NCI-H128 (cell line): ENCODE results near the gene C17orf67.

Source experiments
- DNase-seq: peaks from one replicate; lab custom pipeline; 2025; ENCODE audit not compliant: unreplicated experiment; lab: John Stamatoyannopoulos, UW

Gene C17orf67

DNA sequence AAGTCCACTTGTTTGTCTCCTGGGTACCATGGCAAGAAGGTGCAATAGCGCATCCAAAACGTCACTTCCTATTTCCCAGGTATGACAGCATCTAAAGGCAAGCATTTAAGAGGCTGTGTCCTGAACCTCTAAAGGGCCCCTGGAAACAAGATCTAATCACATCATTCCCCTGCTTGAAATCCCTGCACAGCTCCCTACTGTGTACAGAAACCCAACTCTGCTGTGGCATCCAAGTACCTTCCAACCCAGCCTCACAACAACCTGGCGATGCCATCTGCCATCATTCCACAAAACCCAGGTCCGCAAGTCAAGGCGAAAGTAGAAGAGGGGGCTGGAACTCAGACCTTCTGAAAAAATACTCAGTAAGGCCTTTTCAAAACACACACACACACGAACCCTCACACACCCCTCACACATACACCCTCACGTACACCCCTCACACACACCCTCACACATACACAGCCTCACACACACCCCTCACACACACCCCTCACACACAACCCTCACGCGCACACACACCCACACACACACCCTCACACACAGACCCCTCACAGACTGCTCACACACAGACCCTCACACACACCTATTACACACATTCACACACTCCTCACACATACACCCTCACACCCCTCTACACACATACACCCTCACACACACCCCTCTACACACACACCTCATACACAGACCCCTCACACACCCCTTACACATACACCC, 24.5 kb downstream of the C17orf67 start:
- DNase-seq: no peak

DNA sequence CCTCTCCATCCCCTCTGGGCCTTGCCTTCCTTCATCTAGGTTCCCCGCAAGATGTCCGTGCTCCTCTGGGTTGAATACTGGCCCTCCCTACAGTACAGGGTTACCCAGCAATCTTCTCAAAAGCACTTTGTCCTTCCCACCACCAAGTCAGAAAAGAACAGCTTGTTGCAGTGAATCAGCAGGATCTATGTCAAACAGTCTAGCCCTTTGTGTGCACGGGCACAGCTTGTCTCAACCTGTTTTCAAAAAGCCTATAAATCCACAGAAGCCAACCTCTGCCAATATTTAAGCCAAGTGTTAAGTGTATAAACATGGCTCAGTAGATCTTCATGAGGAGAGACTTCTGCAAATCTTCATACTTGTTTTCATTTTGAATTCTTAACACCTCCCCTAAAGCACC, 25.2 kb downstream of the C17orf67 start:
- no peak for DNase-seq

DNA sequence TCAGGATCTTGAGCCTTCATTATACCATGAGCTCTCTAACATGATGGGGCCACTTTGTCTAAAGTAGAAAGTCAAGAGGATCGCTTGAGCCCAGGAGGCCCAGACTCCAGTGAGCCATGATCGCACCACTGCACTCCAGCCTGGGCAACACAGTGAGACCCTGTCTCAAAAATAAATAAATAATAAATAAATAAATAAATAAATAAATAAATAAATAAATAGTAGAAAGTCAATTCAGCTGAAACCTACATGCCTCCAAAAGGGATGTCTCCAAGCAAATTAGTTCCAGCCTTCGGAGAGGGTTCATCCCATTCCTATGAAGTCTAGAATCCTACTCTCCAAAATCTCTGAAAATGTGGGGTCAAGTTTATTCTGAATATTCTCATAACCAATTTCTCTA, 26.0 kb downstream of the C17orf67 start:
- no peak for DNase-seq

DNA sequence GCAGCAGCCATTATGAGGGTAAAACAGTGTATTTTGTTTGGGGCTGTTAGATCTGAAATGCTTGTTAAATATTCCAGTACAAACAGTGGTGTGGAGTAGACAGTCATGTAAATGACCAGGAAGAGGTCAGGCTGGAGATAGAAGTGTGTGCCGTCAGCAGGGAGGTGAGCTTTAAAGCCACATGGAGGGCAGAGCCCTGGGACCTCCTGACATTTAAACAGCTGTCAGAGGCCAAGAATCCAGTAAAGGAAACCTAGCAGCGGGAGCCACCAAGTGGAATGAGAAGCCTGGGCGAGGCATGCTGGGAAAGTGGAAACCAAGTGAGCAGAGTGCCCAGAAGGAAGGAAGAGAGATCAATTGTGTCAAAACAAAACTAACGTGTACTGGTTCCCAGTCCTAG, 26.8 kb downstream of the C17orf67 start:
- DNase-seq: no peak

DNA sequence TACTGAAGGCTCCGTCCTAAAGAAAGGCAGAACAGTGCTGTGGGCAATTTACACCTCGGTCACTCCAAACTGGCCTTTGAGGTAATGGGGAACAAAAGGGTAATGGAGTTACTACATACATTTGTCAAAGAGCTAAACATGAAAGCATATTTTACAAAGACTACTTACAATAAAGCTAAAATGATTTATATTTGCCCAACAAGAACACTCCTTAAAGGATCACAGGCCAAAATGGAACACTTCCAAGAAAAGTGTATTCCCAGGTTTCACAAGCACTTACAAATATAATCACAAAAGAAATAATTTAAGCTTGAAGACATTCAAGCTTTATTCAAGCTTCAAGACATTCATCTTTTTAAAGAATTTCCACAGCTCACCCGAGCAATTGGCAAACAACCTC, 29.3 kb downstream of the C17orf67 start:
- no peak for DNase-seq

DNA sequence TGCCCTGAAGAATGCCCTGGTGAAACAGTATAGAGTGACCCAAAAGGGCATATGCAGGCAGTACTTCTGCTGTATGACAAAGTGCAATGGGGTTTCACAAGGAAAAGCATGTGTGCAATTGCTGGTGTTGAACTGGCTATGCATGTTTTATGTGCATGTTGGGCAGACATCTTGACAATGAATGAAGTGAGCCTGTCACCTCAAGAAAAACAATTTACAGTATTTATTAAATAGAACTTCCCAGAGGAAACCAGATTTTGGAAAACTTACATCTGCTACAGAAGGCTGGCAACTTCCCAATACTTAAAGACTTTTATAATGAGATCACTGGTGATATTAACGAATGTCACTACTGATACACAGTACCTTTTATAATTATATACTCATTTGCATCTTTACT, 30.6 kb downstream of the C17orf67 start:
- DNase-seq: no peak

DNA sequence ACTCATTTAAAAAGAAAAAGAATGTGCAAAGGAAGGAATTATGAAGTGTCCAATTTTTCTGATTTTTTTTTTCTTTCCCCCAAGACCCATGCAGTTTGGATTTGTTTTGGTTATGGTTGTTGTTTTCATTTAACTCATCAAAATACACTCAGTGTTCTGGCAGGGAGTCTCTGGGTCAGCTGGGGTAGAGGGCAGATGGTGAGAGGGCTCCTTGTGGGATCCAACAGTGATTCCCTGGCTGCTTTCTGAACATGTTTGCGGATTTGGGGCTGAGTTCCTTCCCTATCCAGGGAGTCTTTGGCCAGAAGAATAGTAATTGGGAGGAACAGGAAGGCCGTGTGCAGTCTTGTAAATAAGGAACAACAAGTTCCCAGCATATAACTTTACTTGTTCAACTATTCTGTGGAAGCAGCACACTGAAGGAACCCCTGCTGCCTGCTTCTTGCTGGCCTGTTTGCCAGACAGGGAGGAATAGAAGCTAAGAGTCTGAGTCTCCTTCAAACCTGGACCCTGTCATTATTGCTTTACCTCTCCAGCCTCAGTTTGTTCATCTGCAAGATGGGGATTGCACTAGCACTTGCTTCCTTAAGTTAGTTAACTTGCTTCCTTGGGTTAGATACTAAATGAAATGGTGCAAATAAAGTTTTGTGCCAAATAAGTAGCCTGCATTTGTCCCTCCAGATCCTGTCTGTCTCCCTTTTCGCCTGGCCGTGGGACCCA, 32.1 kb downstream of the C17orf67 start:
- DNase-seq: no peak

DNA sequence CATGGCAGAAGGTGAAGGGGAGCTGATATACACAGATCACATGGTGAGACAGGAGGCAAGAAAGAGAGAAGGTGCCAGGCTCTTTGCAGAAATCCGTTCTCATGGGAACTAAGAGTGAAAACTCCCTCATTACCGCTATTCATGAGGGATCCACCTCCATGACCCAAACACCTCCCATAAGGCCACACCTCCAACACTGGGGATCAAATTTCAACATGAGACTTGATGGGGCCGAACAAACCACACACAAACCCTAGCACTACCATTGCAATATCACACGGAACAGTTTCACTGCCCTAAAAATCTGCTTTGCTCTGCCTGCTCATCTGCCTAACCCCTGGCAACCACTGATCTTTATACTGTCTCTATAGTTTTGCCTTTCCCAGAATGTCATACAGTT, 34.8 kb downstream of the C17orf67 start:
- no peak for DNase-seq

DNA sequence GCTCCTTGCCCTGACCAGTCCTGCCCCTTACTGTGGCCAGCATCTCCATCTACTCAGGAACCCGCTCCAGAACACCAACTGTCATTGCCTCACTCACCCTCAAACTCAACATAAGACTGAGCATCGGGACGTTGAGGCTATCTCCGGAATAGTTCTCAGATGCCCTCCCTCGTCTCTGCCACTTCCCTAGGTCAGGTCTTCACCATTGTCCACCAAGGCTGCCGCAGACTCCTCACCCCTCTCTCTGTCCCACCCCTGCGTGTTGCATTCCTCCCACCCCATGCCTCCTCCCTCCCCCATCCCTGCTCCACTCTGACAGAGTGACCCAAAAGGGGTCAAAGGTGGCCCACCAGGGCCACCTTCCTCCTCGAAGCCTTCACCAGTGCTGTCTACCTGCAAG, 37.2 kb downstream of the C17orf67 start:
- no peak for DNase-seq

DNA sequence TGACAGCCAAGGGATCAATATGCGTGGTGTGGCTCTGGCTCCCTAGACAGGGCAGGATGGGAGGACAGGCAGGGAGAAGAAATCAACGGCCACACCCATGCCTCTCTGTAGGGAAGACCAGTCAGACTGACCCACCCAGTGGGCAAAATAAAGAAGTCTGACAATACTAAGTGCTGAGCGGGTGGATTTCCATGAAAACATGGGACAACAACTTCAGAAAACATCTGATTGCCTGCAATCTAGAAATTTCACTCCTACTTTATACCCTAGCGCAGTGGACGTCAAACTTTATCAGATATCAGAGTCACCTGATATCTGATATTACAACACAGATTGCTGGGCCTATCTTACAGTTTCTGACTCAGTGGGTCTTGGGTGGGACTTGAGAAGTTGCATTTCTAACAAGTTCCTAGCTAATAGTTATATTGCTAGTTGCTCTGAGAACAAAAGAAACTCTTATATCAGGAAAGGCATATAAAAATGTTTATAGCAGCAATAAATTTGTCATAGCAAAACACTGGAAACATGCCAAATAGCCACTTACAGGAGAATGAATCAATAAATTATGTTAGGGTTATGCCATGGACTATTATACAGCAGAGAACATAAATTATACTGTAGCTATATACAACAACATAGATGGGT, 38.4 kb downstream of the C17orf67 start:
- no peak for DNase-seq

DNA sequence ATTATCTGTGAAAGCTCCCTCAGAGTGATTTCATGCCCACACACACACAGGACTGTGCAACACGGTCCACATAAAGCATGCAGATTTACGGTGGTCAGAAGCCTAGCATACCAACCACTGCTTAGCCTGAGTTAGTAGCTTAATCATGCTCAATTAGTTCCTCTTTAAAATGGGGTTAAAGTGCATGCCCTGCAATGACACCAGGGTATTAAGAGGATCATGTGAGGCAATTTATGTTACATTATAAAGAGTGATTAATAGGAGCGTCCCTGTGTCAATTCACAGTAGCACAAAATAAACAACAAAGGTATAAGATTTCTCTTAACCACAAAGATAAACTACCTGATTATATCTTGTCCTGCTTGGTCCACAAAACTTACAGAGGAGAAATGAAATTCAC, 39.8 kb downstream of the C17orf67 start:
- no peak for DNase-seq

DNA sequence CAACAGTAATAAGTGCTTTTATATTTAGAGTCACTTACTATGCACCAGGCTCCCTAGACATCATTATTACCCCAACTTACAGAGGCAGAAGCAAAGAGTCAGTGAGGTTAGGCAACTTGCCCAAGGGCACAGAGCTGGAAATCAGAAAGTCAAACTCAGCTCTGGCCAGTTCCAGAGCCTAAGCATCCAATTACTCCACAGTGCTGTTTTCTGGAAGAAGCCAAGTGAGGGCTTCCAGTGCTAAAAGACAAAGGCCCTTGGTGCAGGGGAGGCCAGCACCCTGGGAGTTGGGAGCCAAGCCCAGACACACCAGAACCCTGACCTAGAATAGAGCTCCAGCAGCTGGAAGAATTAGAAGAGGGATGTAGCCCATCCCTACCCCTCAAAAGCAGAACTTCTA, 40.2 kb downstream of the C17orf67 start:
- DNase-seq: no peak

DNA sequence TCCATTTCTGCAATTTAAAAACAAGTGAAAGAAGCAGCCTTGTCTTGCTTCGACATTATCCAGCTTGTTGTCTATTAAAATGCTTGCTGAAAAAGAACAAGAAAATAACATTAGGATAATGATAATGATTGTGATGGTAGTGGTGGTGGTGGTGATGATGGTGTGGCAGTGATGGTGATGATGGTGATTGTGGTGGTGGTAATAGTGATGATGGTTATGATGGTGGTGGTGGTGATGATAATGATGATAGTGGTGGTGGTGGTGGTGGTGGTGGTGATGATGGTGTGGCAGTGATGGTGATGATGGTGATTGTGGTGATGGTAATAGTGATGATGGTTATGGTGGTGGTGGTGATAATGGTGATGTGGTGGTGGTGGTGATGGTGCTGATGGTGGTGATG, 41.5 kb downstream of the C17orf67 start:
- DNase-seq: no peak

DNA sequence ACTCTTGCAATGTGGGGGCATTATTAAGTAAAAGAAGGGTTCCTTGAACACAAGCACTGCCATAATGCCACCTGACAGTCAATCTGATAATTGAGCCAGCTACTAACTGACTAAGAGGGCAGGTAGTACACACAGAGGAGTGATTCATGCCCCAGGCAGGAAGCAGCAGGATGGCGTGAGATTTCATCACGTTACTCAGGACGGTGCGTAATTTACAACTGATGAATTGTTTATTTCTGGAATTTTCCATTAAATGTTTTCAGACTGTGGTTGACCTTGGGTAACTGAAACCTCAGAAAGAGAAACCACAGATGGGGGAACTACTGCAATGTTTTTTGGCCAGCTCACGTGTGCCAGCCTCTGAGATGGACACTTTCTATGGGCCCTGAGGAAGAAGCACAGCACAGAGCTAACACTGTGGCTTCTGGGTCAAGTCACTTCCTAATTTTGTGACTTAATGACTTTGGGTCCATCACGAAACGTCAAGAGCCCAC, 46.7 kb downstream of the C17orf67 start:
- no peak for DNase-seq

DNA sequence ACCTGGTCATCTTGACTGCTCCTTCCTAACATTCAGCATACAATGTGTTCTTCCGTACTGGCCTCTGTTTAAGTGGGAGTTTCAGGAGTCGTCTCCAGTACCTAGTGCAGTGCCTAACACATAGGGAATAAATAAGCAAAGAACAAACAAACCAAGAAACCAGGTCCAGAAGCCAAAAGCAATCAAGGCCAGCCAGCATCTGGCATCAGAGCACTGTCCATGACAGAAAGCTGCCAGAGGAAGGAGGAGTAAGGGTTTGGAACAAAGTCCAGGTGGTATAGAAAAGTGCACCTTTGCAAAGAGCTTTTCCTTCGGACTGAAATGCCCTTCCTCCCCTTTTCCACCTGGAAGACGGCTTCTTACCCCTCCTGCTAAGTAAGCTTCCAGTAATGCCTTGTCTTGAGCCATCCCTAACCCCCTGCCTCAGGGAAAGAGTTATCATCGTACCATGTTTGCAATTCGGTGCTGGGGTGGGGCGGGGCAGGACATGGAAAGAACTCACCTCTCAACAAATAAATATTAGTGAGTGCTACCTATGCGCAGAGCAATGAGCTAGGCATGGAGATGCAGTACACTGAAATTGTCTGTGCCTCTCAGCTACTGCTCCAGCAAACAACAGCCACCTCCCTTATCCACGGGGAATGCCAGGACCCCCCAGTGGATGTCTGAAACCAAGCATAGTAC, 47.6 kb downstream of the C17orf67 start:
- no peak for DNase-seq

DNA sequence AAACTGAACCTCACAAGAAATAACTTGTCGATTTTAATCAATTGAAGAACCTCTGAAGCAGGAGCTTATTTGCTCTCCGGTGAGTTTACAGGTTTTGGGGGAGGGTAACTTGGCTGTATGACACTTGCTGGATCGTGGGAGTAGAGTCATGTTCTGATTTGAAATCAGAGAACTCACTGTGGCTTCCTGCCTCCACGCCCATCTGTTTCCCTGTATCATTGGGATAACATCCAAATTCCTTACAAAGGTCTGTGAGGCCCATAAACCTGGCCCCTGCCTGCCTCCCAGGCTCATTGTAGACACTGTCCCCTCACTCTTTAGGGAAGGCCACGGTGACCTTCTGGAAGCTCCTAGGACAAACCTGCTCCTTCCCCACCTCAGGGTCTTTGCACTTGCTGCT, 48.3 kb downstream of the C17orf67 start:
- no peak for DNase-seq

DNA sequence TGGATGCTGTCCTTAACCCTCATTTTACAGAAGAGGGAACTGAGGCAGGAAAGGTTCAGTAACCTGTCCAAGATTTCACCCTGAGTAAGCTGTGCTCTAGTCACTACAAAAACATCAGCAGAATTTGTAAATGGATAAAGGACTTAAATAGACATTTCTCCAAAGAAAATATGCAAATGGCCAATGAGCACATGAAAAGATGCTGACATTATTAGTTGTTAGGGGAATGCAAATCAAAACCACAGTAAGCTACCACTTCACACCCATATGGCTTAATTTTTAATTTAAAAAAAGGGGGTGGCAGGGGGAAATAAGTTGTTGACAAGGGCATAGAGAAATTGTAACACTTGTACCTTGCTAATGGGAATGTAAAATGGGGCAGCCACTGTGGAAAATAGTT, 51.4 kb downstream of the C17orf67 start:
- DNase-seq: no peak

DNA sequence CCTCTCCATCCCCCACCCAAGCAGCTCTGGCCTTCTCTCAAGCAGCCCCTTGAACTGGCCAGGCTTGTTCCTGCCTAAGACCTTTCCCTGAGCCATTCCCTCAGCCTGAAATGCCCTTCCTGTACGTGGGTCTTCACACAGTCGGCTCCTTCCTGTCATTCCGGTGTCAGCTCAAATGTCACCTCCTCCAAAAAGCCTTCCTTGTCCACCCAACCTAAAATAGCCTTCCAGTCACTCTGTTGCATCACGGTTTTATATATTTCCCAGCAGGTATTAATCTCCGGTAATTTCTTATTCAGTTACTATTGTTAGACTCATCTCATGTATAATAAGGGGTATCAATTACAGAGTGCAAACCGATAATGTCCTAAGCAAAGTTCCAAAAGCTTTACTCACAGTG, 51.8 kb downstream of the C17orf67 start:
- DNase-seq: no peak

DNA sequence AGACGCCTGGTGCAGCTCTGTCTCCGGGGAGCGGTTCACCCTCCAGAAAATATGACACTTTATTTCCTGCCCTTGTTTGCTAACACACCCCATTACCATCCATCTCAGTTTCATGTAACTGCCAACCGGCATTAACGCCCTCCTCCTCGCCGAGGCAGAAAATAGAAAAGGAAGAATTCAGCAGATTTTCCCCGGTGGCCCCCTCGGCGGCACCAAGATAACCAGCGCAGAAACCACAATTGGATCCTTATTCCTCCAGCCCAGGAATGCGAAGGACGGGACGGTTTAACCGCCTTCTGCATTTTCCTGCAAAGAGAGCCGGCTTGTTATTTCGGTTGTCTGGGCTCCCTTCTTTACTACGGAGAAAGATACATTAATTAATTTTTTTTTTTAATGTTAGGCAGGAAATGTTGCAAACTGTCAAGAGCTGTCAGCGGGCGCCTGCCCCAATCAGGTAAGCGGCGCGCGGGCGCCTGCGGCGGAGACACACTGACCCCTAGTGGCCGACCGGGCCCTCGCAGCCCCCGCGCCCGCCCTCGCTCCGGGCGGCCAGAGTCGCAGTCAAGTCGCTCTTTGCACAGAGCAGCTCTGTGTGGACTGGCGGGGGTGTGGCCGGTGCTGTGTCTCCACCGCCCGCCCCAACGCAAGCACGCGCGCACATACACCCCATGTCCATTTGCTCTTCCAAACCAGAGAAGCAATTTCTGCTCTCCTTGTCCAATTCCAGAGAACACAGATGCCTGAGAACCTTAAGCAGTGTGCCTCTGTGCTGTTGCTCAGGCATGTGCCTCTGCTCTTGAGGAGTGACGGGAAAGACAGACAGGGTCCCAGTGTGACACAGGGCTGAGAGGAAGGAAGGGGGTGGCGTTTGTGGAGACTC, 53.6 kb downstream of the C17orf67 start:
- DNase-seq: peak; percentile 9

DNA sequence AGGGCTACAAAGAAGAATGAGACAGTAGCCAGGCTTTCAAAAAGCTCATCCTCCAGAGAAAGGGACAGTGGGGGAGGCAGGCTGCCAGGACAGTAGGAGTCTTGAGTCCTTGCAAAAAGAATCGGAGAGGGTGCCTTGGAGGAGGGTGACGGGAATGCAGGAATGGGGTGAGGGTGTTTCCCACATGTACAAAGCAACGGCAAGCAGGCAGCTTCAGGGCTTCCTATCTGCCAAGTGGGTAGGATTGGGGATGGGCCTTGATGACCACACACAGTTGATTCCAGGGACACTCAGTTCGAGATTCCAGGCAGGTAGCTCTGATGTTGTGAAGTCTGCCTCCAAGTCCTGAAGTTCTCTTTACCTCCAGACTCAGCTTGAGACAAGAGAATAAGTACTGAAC, 54.4 kb downstream of the C17orf67 start:
- DNase-seq: no peak

DNA sequence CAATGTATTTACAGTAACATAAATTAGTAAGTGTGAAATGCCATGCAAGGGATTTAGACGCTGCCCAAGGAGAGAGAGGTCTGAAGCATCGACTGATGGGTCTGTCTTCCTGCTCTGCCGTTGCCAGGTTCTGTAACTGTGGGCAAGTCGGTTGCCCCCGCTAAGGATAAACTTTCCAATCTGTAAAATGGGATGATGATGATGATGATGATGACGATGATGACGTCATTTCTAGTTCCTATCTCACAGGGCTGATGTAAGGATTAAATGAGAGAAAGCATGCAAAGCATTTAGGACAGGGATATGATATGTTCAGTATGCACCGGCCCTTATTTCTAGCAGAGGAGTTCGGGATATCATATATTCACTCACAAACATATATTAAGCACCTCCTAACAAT, 54.8 kb downstream of the C17orf67 start:
- DNase-seq: no peak
